ENCODE measurements around the gene RAB15. TPM values are rescaled to one million over a fixed set of nuclear protein-coding genes. Genes with fewer than 3 reads are reported as not detected.

RAB15 gene
- total RNA-seq, 2 experiments from 2014 or later = 4.9 to 5.7 TPM

GRCh38 chr14:64983439-64984310 is 11.5 kb upstream of the RAB15 start:
- peaks cover 1% of the 10 kb centered on the region for H3K36me3 Mint-ChIP-seq (ENCODE audit: low read depth)
- H3K4me1 Mint-ChIP-seq = peaks cover 27% of the 10 kb centered on the region
- H3K9me3 Mint-ChIP-seq = no peaks in the 10 kb centered on the region
- CTCF ChIA-PET = interaction anchor here (0.8 to 1.7 kb wide), 3 partner anchors 9 to 14 kb away, joined by 3 to 6 read pairs (median 4); no protein-coding TSS in a partner anchor
- H3K4me3 Mint-ChIP-seq = no peak overlapping the region
- peaks cover 13% of the 10 kb centered on the region for H3K27me3 Mint-ChIP-seq
- POLR2A ChIA-PET = interaction anchor here (0.6 kb wide), 1 partner anchor 52 kb away, joined by 3 read pairs; no protein-coding TSS in a partner anchor
- DNase-seq = peak; percentile 50
- no peak overlapping the region for H3K27ac Mint-ChIP-seq

GRCh38 chr14:64979336-64980074 is 7.4 kb upstream of the RAB15 start:
- Mint-ChIP-seq H3K4me1 (peaks cover 7% of the 10 kb centered on the region), H3K36me3 (ENCODE audit: low read depth) (no peaks in the 10 kb centered on the region), H3K4me3 (no peak overlapping the region), H3K27me3 (peaks cover 18% of the 10 kb centered on the region), H3K27ac (no peak overlapping the region), H3K9me3 (no peaks in the 10 kb centered on the region)
- POLR2A ChIA-PET = interaction anchor here (0.7 kb wide), 1 partner anchor 237 kb away, joined by 3 read pairs; no protein-coding TSS in a partner anchor
- CTCF ChIA-PET = interaction anchor here (0.7 kb wide), 1 partner anchor 48 kb away, joined by 3 read pairs; no protein-coding TSS in a partner anchor
- no peak for DNase-seq

- Mint-ChIP-seq H3K4me3 (no peak overlapping the region), H3K9me3 (no peaks in the 10 kb centered on the region), H3K4me1 (peaks cover 13% of the 10 kb centered on the region), H3K27me3 (peaks cover 7% of the 10 kb centered on the region), H3K27ac (no peak overlapping the region), H3K36me3 (ENCODE audit: low read depth) (no peaks in the 10 kb centered on the region)
- DNase-seq = no peak
- POLR2A ChIA-PET = no interaction called here
- CTCF ChIA-PET = interaction anchor here (0.7 to 0.9 kb wide), 2 partner anchors 10 to 15 kb away, joined by 3 to 4 read pairs; no protein-coding TSS in a partner anchor
Observed at GRCh38 chr14:64974563-64974962, 2.4 kb upstream of the RAB15 start.

GRCh38 chr14:64973826-64974225 is 1.7 kb upstream of the RAB15 start:
- Mint-ChIP-seq H3K27ac (no peak overlapping the region), H3K4me3 (no peak overlapping the region), H3K27me3 (peaks cover 7% of the 10 kb centered on the region), H3K9me3 (no peaks in the 10 kb centered on the region), H3K4me1 (peaks cover 13% of the 10 kb centered on the region), H3K36me3 (ENCODE audit: low read depth) (no peaks in the 10 kb centered on the region)
- DNase-seq = no peak
- POLR2A ChIA-PET = no interaction called here
- CTCF ChIA-PET = interaction anchor here (0.6 kb wide), 1 partner anchor 1069 kb away, joined by 6 read pairs; no protein-coding TSS in a partner anchor

- Mint-ChIP-seq H3K4me3 (peak overlapping the region; percentile 78), H3K27ac (no peak overlapping the region), H3K4me1 (peaks cover 13% of the 10 kb centered on the region), H3K9me3 (no peaks in the 10 kb centered on the region), H3K27me3 (peaks cover 7% of the 10 kb centered on the region), H3K36me3 (ENCODE audit: low read depth) (no peaks in the 10 kb centered on the region)
- no peak for DNase-seq
- CTCF ChIA-PET = interaction anchor here (0.6 to 1.1 kb wide), 3 partner anchors 8 to 1070 kb away, joined by 3 to 6 read pairs (median 4); no protein-coding TSS in a partner anchor
- POLR2A ChIA-PET = no interaction called here
Observed at GRCh38 chr14:64973026-64973442, 898 bp upstream of the RAB15 start.

GRCh38 chr14:64971491-64971942 is 619 bp downstream of the RAB15 start:
- H3K4me1 Mint-ChIP-seq = peaks cover 13% of the 10 kb centered on the region
- H3K4me3 Mint-ChIP-seq = peak overlapping the region; percentile 71
- CTCF ChIA-PET = interaction anchor here (0.7 to 1.4 kb wide), 2 partner anchors 60 to 91 kb away, joined by 3 read pairs; no protein-coding TSS in a partner anchor
- H3K27ac Mint-ChIP-seq = peak overlapping the region; percentile 71
- no peaks in the 10 kb centered on the region for H3K36me3 Mint-ChIP-seq (ENCODE audit: low read depth)
- H3K27me3 Mint-ChIP-seq = peaks cover 3% of the 10 kb centered on the region
- POLR2A ChIA-PET = no interaction called here
- no peaks in the 10 kb centered on the region for H3K9me3 Mint-ChIP-seq
- DNase-seq = no peak

- Mint-ChIP-seq H3K9me3 (no peaks in the 10 kb centered on the region), H3K27me3 (peaks cover under 1% of the 10 kb centered on the region), H3K4me1 (peaks cover 13% of the 10 kb centered on the region), H3K4me3 (peak overlapping the region; percentile 71), H3K27ac (peak overlapping the region; percentile 71), H3K36me3 (ENCODE audit: low read depth) (no peaks in the 10 kb centered on the region)
- POLR2A ChIA-PET = no interaction called here
- CTCF ChIA-PET = interaction anchor here (0.7 to 1.9 kb wide), 5 partner anchors 11 to 91 kb away, joined by 3 to 7 read pairs (median 6); no protein-coding TSS in a partner anchor
- DNase-seq = no peak
Observed at GRCh38 chr14:64970776-64971477, 1.2 kb downstream of the RAB15 start.

- H3K4me1 Mint-ChIP-seq = peaks cover 13% of the 10 kb centered on the region
- CTCF ChIA-PET = interaction anchor here (0.7 to 1.9 kb wide), 4 partner anchors 12 to 25 kb away, joined by 3 to 7 read pairs (median 6); no protein-coding TSS in a partner anchor
- peak overlapping the region; percentile 2 for H3K4me3 Mint-ChIP-seq
- H3K36me3 Mint-ChIP-seq (ENCODE audit: low read depth) = no peaks in the 10 kb centered on the region
- POLR2A ChIA-PET = no interaction called here
- H3K27me3 Mint-ChIP-seq = no peaks in the 10 kb centered on the region
- H3K9me3 Mint-ChIP-seq = no peaks in the 10 kb centered on the region
- DNase-seq = no peak
- H3K27ac Mint-ChIP-seq = no peak overlapping the region
Observed at GRCh38 chr14:64970041-64970440, 2.1 kb downstream of the RAB15 start.

GRCh38 chr14:64968651-64969050 is 3.5 kb downstream of the RAB15 start:
- Mint-ChIP-seq H3K4me1 (peaks cover 13% of the 10 kb centered on the region), H3K36me3 (ENCODE audit: low read depth) (no peaks in the 10 kb centered on the region), H3K27ac (no peak overlapping the region), H3K27me3 (no peaks in the 10 kb centered on the region), H3K4me3 (no peak overlapping the region), H3K9me3 (no peaks in the 10 kb centered on the region)
- POLR2A ChIA-PET = no interaction called here
- no peak for DNase-seq
- CTCF ChIA-PET = no interaction called here

GRCh38 chr14:64968167-64968566 is 4.0 kb downstream of the RAB15 start:
- Mint-ChIP-seq H3K9me3 (no peaks in the 10 kb centered on the region), H3K4me1 (peaks cover 13% of the 10 kb centered on the region), H3K4me3 (no peak overlapping the region), H3K27ac (no peak overlapping the region), H3K27me3 (no peaks in the 10 kb centered on the region), H3K36me3 (ENCODE audit: low read depth) (no peaks in the 10 kb centered on the region)
- CTCF ChIA-PET = no interaction called here
- POLR2A ChIA-PET = no interaction called here
- DNase-seq = no peak

GRCh38 chr14:64966976-64967375 is 5.2 kb downstream of the RAB15 start:
- no peaks in the 10 kb centered on the region for H3K9me3 Mint-ChIP-seq
- H3K27me3 Mint-ChIP-seq = no peaks in the 10 kb centered on the region
- CTCF ChIA-PET = no interaction called here
- POLR2A ChIA-PET = interaction anchor here (0.6 kb wide), 1 partner anchor 11 kb away, joined by 3 read pairs; no protein-coding TSS in a partner anchor
- no peaks in the 10 kb centered on the region for H3K36me3 Mint-ChIP-seq (ENCODE audit: low read depth)
- no peak overlapping the region for H3K4me3 Mint-ChIP-seq
- peaks cover 9% of the 10 kb centered on the region for H3K4me1 Mint-ChIP-seq
- no peak overlapping the region for H3K27ac Mint-ChIP-seq
- no peak for DNase-seq

- Mint-ChIP-seq H3K27ac (no peak overlapping the region), H3K36me3 (ENCODE audit: low read depth) (no peaks in the 10 kb centered on the region), H3K4me3 (no peak overlapping the region), H3K4me1 (peaks cover 3% of the 10 kb centered on the region), H3K9me3 (no peaks in the 10 kb centered on the region), H3K27me3 (no peaks in the 10 kb centered on the region)
- ChIA-PET CTCF (interaction anchor here (0.6 to 0.9 kb wide), 2 partner anchors 13 to 382 kb away, joined by 3 read pairs; no protein-coding TSS in a partner anchor), POLR2A (no interaction called here)
- no peak for DNase-seq
Observed at GRCh38 chr14:64965356-64966000, 6.7 kb downstream of the RAB15 start.
